Measurements from ENCODE around the gene LSP1.

The LSP1 gene

GRCh38 chr11:1932681-1933080, 79.8 kb downstream of the LSP1 start:
- H3K36me3 Mint-ChIP-seq (ENCODE audit: low read depth), result no peaks in the 10 kb centered on the region

GRCh38 chr11:1933416-1934334, 80.8 kb downstream of the LSP1 start:
- no peak for DNase-seq
- Mint-ChIP-seq H3K4me1 (peaks cover 46% of the 10 kb centered on the region), H3K4me3 (no peak overlapping the region), H3K9me3 (no peaks in the 10 kb centered on the region), H3K27ac (no peak overlapping the region), H3K36me3 (ENCODE audit: low read depth) (no peaks in the 10 kb centered on the region), H3K27me3 (ENCODE audit: low read depth, poor library complexity) (peaks cover 3% of the 10 kb centered on the region)
- no peak for TF ChIP-seq CTCF (IDR thresholded peaks at IDR 0.05)

More at GRCh38 chr11:1932681-1933080, 79.8 kb downstream of the LSP1 start:
- Mint-ChIP-seq H3K9me3 (no peaks in the 10 kb centered on the region), H3K4me3 (no peak overlapping the region), H3K4me1 (peaks cover 41% of the 10 kb centered on the region), H3K27ac (no peak overlapping the region), H3K27me3 (ENCODE audit: low read depth, poor library complexity) (peaks cover 3% of the 10 kb centered on the region)
- TF ChIP-seq CTCF (IDR thresholded peaks at IDR 0.05), result no peak
- DNase-seq, result no peak

- Mint-ChIP-seq H3K9me3 (no peaks in the 10 kb centered on the region), H3K4me1 (peaks cover 53% of the 10 kb centered on the region), H3K27me3 (ENCODE audit: low read depth, poor library complexity) (peaks cover 3% of the 10 kb centered on the region), H3K36me3 (ENCODE audit: low read depth) (no peaks in the 10 kb centered on the region), H3K27ac (no peak overlapping the region), H3K4me3 (no peak overlapping the region)
- no peak for TF ChIP-seq CTCF (IDR thresholded peaks at IDR 0.05)
- peak; percentile 1 for DNase-seq
Observed at GRCh38 chr11:1934335-1935155, 81.7 kb downstream of the LSP1 start.

GRCh38 chr11:1935156-1936071, 82.5 kb downstream of the LSP1 start:
- DNase-seq, result peak; percentile 3
- Mint-ChIP-seq H3K36me3 (ENCODE audit: low read depth) (no peaks in the 10 kb centered on the region), H3K4me3 (no peak overlapping the region), H3K4me1 (peaks cover 54% of the 10 kb centered on the region), H3K27ac (no peak overlapping the region), H3K9me3 (no peaks in the 10 kb centered on the region), H3K27me3 (ENCODE audit: low read depth, poor library complexity) (peaks cover 6% of the 10 kb centered on the region)
- no peak for TF ChIP-seq CTCF (IDR thresholded peaks at IDR 0.05)

GRCh38 chr11:1936072-1936780, 83.3 kb downstream of the LSP1 start:
- Mint-ChIP-seq H3K4me1 (peaks cover 56% of the 10 kb centered on the region), H3K4me3 (no peak overlapping the region), H3K27ac (no peak overlapping the region), H3K36me3 (ENCODE audit: low read depth) (no peaks in the 10 kb centered on the region), H3K9me3 (no peaks in the 10 kb centered on the region), H3K27me3 (ENCODE audit: low read depth, poor library complexity) (peaks cover 6% of the 10 kb centered on the region)
- TF ChIP-seq CTCF (IDR thresholded peaks at IDR 0.05), result no peak
- DNase-seq, result peak; percentile 4
